DND-41 (cell line): ENCODE measurements around the gene TMC5.

ENCODE experiments used
- CTCF ChIP-seq: IDR thresholded peaks from 2 replicates; pipeline ENCODE4 v1.5.1; 2012; ENCODE audit warnings: borderline replicate concordance, low read length, moderate library complexity, mild to moderate bottlenecking; ENCODE audit not compliant: poor library complexity, severe bottlenecking; ENCODE audit errors: extremely low read depth
- EZH2 ChIP-seq: IDR thresholded peaks from 3 replicates; pipeline ENCODE4 v1.6.1; 2012; ENCODE audit warnings: borderline replicate concordance, low read depth, mild to moderate bottlenecking, moderate library complexity, low read length, inconsistent platforms; ENCODE audit not compliant: severe bottlenecking

DNA sequence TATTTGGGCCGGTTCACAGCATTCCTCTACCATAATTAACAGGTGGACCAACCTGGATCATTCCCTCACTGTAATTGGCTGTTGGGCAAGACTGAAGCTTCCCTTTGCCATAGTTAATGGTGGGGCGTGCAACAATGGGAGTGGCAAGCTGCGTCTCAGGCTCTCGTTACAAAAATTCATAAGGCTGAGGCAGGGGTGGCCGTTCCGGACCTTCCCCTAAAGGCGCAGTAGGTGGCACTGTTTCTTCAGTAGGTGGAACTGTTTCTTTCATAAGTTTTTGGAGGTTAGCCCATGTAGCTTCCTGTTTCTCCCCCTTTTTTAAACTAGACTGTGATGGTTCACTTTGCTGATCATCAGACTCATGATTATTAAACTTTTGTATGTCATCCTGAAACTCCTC, 17.0 kb upstream of the TMC5 start:
- TF ChIP-seq CTCF (no peak), EZH2 (no peak)
